Measurements from ENCODE around the gene C15orf61. TPM values are rescaled to one million over a fixed set of nuclear protein-coding genes. Genes with fewer than 3 reads are reported as not detected.

C15orf61 gene
- total RNA-seq, 1 donor from 2014 or later: 7.2 TPM

DNA sequence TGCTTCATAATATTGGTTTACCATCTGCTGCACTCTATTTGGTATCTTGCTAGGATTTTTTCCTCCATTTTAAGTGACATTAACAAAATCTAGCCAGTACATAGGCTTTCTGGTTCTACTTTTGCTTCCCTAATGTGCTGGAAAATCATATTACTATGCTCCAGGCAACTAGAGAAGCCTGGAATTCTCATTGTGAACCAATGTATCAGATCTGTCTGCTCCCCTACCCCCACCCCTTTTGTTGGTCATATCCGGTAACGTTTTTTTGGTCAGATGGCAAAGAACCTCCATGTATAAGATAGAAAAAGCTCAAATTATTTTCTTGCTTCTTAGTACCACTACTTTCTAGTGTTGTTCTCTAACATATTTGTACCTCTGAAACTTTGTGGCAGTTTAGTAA, 38.6 kb downstream of the C15orf61 start:
- Histone ChIP-seq H3K36me3 (peaks cover 16% of the 10 kb centered on the region), H3K27ac (no peak overlapping the region), H3K4me3 (no peak overlapping the region), H3K4me1 (no peaks in the 10 kb centered on the region), H3K27me3 (ENCODE audit: low read depth) (no peaks in the 10 kb centered on the region), H3K9me3 (no peaks in the 10 kb centered on the region)
- DNase-seq (no peak), ATAC-seq (no peak)
- intact Hi-C loops (cut with DNase I): no loop called here
- TF ChIP-seq, protein P1, sequence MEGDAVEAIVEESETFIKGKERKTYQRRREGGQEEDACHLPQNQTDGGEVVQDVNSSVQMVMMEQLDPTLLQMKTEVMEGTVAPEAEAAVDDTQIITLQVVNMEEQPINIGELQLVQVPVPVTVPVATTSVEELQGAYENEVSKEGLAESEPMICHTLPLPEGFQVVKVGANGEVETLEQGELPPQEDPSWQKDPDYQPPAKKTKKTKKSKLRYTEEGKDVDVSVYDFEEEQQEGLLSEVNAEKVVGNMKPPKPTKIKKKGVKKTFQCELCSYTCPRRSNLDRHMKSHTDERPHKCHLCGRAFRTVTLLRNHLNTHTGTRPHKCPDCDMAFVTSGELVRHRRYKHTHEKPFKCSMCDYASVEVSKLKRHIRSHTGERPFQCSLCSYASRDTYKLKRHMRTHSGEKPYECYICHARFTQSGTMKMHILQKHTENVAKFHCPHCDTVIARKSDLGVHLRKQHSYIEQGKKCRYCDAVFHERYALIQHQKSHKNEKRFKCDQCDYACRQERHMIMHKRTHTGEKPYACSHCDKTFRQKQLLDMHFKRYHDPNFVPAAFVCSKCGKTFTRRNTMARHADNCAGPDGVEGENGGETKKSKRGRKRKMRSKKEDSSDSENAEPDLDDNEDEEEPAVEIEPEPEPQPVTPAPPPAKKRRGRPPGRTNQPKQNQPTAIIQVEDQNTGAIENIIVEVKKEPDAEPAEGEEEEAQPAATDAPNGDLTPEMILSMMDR (IDR thresholded peaks at IDR 0.05): no peak

DNA sequence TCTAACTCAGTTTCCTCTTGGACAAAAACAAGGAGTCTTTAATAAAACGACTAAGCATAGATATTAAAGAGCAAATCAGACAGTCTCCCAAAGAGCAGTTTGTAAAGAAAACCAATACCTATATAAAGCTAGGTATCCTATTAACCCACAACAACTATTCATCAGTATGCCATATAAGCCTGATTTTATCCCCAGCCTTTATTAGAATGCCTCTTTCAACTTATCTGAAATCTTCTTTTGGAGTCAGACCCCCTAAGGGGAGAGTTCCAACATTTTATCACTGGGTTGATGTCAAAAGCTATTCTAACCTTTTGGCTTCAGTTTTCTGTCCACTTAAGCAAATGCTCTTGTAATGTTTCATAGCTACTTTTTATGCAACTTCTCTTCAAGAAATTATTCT, 39.4 kb downstream of the C15orf61 start:
- ATAC-seq (no peak), DNase-seq (no peak)
- Histone ChIP-seq H3K36me3 (peaks cover 15% of the 10 kb centered on the region), H3K4me3 (no peak overlapping the region), H3K27ac (no peak overlapping the region), H3K27me3 (ENCODE audit: low read depth) (no peaks in the 10 kb centered on the region), H3K9me3 (no peaks in the 10 kb centered on the region), H3K4me1 (peaks cover 4% of the 10 kb centered on the region)
- intact Hi-C loops (cut with DNase I): no loop called here
- TF ChIP-seq, protein P1 (IDR thresholded peaks at IDR 0.05): no peak

DNA sequence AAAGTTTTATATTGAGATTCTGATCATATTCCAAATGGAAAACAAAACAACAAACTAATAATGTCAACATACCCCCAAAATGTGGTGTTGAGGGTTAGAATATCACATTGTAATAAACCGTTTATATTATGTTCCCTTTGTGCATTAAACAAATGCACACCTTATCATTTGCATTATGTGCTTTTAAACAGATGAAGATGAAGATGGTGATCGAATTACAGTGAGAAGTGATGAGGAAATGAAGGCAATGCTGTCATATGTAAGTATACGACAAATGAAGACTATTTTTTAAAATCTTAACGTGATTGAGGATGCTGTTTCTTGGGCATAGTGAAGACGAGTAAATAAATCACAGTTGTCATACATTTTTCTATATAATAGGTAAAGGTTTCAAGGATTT, 42.2 kb downstream of the C15orf61 start:
- peaks cover 6% of the 10 kb centered on the region for H3K4me1 ChIP-seq
- ATAC-seq (no peak), DNase-seq (no peak)
- H3K9me3 ChIP-seq: no peaks in the 10 kb centered on the region
- intact Hi-C loops (cut with DNase I): no loop called here
- TF ChIP-seq, protein P1 (IDR thresholded peaks at IDR 0.05): no peak
- H3K27ac ChIP-seq: no peak overlapping the region
- no peaks in the 10 kb centered on the region for H3K27me3 ChIP-seq (ENCODE audit: low read depth)
- no peak overlapping the region for H3K4me3 ChIP-seq
- H3K36me3 ChIP-seq: peaks cover 6% of the 10 kb centered on the region

DNA sequence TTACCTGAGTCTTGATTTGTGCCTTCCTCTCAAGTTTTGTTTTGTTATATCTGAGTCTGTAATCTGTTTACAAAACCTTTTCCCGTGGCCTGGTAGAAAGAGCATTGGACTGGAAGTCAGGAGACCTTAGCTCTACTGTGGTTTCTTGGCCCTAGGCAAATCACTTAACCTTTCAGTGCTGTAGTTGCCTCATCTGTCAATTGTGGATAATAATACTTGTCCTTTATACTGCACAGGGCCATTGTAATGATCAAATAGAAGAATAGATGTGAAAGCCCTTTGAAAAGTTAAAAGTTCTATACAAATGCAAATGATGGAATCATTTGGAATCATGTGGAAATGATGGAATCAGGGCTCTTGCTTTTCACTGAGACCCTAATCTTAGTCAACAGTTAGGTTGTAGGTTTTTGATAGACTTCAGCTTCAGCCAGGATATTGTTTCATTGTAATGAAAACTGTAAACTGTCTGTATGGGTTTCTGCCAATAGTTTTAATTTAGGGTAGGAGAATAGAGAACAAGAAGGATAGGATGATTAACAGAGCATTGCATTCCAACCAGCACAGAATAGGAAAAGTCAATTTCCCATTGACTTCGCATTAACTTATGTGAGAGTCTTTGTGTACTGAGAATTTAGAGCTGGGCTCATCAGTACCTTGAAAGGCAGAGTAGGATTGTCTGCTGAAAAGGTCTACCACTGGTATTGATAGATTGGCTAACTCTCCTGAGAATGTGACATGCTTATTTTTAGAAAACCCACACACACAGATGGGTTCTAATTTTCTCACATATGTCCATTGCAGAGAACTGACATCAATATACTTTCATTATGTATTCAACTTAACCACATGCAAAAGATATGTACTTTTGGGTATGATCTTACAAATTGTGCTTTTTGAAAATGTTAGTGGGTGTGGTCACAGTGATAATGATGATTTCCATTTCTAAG, 43.4 kb downstream of the C15orf61 start:
- Histone ChIP-seq H3K4me1 (peaks cover 6% of the 10 kb centered on the region), H3K36me3 (no peaks in the 10 kb centered on the region), H3K9me3 (no peaks in the 10 kb centered on the region), H3K27ac (no peak overlapping the region), H3K27me3 (ENCODE audit: low read depth) (no peaks in the 10 kb centered on the region), H3K4me3 (no peak overlapping the region)
- intact Hi-C loops (cut with DNase I): no loop called here
- DNase-seq (no peak), ATAC-seq (no peak)
- TF ChIP-seq, protein P1 (IDR thresholded peaks at IDR 0.05): no peak

DNA sequence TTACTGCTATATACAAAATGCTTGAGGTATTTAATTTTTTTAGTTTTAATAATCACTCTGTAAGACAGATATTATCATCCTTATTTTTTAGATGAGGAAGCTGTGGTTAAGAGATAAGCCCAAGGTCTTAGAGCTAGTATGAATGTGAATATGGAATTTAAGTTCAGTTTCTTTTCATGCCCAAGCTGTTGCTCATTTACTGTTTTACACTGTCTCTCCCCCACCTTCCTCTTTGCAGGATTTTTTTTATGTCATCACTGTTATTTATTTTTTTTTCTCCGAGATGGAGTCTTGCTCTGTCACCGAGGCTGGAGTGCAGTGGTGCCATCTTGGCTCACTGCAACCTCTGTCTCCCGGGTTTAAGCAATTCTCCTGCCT, 44.0 kb downstream of the C15orf61 start:
- ATAC-seq: no peak

More for the DNA sequence above, 44.0 kb downstream of the C15orf61 start:
- H3K27me3 ChIP-seq (ENCODE audit: low read depth): no peaks in the 10 kb centered on the region
- no peak overlapping the region for H3K4me3 ChIP-seq
- peaks cover 6% of the 10 kb centered on the region for H3K4me1 ChIP-seq
- TF ChIP-seq, protein P1 (IDR thresholded peaks at IDR 0.05): no peak
- DNase-seq: no peak
- H3K9me3 ChIP-seq: no peaks in the 10 kb centered on the region
- no peak overlapping the region for H3K27ac ChIP-seq
- no peaks in the 10 kb centered on the region for H3K36me3 ChIP-seq
- intact Hi-C loops (cut with DNase I): no loop called here
